DND-41 (cell line): Measurements from ENCODE around the gene ZBTB37.

Source experiments
- CTCF ChIP-seq: IDR thresholded peaks from 2 replicates; pipeline ENCODE4 v1.5.1; 2012; ENCODE audit warnings: borderline replicate concordance, low read length, moderate library complexity, mild to moderate bottlenecking; ENCODE audit not compliant: poor library complexity, severe bottlenecking; ENCODE audit errors: extremely low read depth
- EZH2 ChIP-seq: IDR thresholded peaks from 3 replicates; pipeline ENCODE4 v1.6.1; 2012; ENCODE audit warnings: borderline replicate concordance, low read depth, mild to moderate bottlenecking, moderate library complexity, low read length, inconsistent platforms; ENCODE audit not compliant: severe bottlenecking

- TF ChIP-seq CTCF = no peak
- no peak for TF ChIP-seq EZH2
These were observed 57.4 kb downstream of the ZBTB37 start for GRCh38 chr1:173925306-173926242.
